SK-N-SH (cell line): ENCODE results near the gene GRB10. TPM values are rescaled to one million over a fixed set of nuclear protein-coding genes. Genes with fewer than 3 reads are reported as not detected.

Experiments used
- RCOR1 ChIP-seq: fragments of 150-350 bp; IDR thresholded peaks from 2 replicates; pipeline ENCODE4 v1.6.1; 2017; ENCODE audit warnings: antibody characterized with exemption, low read length
- polyA plus RNA-seq, 3 experiments: library from polyadenylated mRNA; depleted of rRNA; stranded (reverse); fragments of >200 nt; gene quantifications; 2 replicates each; pipeline ENCODE4 v1.2.3, GENCODE V29; 2012

GRB10 gene
- polyA plus RNA-seq, 1 of the 3 experiments (the other 2 are of a cell fraction): 5.1 TPM

- TF ChIP-seq RCOR1: no peak
- TF ChIP-seq, all 33 proteins: peak for 0
These were observed 241.7 kb downstream of the GRB10 start (continued) for GRCh38 chr7:50540785-50541579.

Other genes with a start within 250 kb of the GRB10 start
- gene DDC, start 217.5 kb downstream of the GRB10 start, polyA plus RNA-seq (2012; rRNA removed): 1.8 and 5.4 TPM in 2 replicates